ENCODE data around the gene SGPP2.

DNA sequence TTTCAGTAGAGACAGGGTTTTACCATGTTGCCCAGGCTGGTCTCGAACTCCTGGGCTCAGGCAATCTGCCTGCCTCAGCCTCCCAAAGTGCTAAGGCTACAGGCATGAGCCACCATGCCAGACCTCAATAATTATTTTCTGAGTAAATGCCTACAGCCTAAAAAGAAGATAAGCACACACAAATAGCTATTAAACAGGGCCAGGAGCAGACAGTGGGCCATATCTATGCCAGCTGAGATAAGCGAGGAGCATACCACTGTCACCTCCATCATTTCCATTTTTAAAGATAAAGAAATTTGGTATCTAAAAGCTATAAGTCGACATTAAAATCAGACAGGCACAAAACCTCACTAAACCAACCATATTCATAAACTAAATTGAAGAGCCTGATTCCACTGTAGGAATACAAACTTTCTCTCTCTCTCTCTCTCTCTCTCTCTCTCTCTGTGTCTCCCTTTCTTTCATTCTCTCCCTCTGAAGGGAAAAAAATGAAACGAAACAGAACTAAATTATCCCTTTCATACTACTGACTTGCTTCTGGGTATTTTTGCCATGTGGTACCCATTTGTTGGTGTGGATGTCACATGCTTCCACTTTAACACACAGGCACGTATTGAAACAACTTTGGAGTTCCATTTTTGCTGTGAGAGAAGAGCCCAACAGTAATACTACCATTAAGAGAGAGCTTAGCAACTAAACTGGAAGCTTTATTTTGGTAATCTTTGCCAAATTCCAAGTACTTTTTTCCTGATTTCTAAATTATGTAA is 180.6 kb downstream of the SGPP2 start:
- TF ChIP-seq, protein P1, sequence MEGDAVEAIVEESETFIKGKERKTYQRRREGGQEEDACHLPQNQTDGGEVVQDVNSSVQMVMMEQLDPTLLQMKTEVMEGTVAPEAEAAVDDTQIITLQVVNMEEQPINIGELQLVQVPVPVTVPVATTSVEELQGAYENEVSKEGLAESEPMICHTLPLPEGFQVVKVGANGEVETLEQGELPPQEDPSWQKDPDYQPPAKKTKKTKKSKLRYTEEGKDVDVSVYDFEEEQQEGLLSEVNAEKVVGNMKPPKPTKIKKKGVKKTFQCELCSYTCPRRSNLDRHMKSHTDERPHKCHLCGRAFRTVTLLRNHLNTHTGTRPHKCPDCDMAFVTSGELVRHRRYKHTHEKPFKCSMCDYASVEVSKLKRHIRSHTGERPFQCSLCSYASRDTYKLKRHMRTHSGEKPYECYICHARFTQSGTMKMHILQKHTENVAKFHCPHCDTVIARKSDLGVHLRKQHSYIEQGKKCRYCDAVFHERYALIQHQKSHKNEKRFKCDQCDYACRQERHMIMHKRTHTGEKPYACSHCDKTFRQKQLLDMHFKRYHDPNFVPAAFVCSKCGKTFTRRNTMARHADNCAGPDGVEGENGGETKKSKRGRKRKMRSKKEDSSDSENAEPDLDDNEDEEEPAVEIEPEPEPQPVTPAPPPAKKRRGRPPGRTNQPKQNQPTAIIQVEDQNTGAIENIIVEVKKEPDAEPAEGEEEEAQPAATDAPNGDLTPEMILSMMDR (conservative IDR thresholded peaks at IDR 0.05; ENCODE audit: low read depth, low read length): no peak
- TF ChIP-seq EZH2 (IDR thresholded peaks at IDR 0.05; ENCODE audit: low read length, unreplicated experiment) (no peak), EZH2phosphoT487 (IDR thresholded peaks at IDR 0.05; ENCODE audit: borderline replicate concordance, low read length) (no peak)

All from PC-3 (cell line).